H7 (cell line): ENCODE data around the gene ELOA. TPM values are rescaled to one million over a fixed set of nuclear protein-coding genes. Genes with fewer than 3 reads are reported as not detected.

ENCODE experiments used
- total RNA-seq: library from RNA; depleted of rRNA; stranded (reverse); fragments of >200 nt; shearing (Covaris generic); gene quantifications from 2 replicates; pipeline ENCODE4 v1.2.3, GENCODE V29; 2014; rRNA removed

The ELOA gene
- total RNA-seq, 1 experiment from 2014 or later, result 55.4 TPM

Other genes with a start within 250 kb of the ELOA start
- gene E2F2, start 212.2 kb upstream of the ELOA start, total RNA-seq, result 7.8 and 9.9 TPM in 2 replicates
- 149 and 160 TPM in 2 replicates for gene ID3, start 184.0 kb upstream of the ELOA start, total RNA-seq
- gene RPL11, start 51.7 kb upstream of the ELOA start, total RNA-seq, result 1,671 and 2,124 TPM in 2 replicates
- 122 and 125 TPM in 2 replicates for gene PITHD1, start 34.9 kb downstream of the ELOA start, total RNA-seq
- 291 and 385 TPM in 2 replicates for gene LYPLA2, start 47.7 kb downstream of the ELOA start, total RNA-seq
- 72.0 and 103 TPM in 2 replicates for gene GALE, start 57.3 kb downstream of the ELOA start, total RNA-seq
- 35.8 and 53.1 TPM in 2 replicates for gene HMGCL, start 82.0 kb downstream of the ELOA start, total RNA-seq
- gene FUCA1, start 124.8 kb downstream of the ELOA start, total RNA-seq, result 8.2 and 10.8 TPM in 2 replicates
- gene CNR2, start 169.9 kb downstream of the ELOA start, total RNA-seq, result not detected in 2 replicates
- gene PNRC2, start 216.4 kb downstream of the ELOA start, total RNA-seq, result 144 and 147 TPM in 2 replicates
- 82.8 and 122 TPM in 2 replicates for gene SRSF10, start 236.9 kb downstream of the ELOA start, total RNA-seq